SK-N-SH (cell line): ENCODE data around the gene ST6GALNAC3. TPM values are rescaled to one million over a fixed set of nuclear protein-coding genes. Genes with fewer than 3 reads are reported as not detected.

Source experiments
- CTCF ChIA-PET: fragments of 300-600, 350-600 bp; formaldehyde crosslinking; extraction: SDS; loops from one replicate; lab custom pipeline; 2021; lab: Yijun Ruan, JAX
- POLR2A ChIA-PET: fragments of 350-600 bp; sonication (Branson Sonifier 250); formaldehyde crosslinking; extraction: SDS; loops from one replicate; lab custom pipeline; 2020; ENCODE audit warnings: antibody characterized with exemption, inconsistent platforms; lab: Yijun Ruan, JAX
- DNase-seq: peaks from one replicate; pipeline ENCODE4 v3.0.0; 2012
- H2AFZ ChIP-seq: fragments of 200-600 bp; sonication (generic); 2 replicates; pipeline ENCODE4 v1.8.1; 2016; ENCODE audit warnings: antibody characterized with exemption, mild to moderate bottlenecking, low read depth
- H3F3A ChIP-seq: fragments of 200-600 bp; sonication (generic); replicated peaks from 2 replicates; pipeline ENCODE3; 2016; ENCODE audit warnings: antibody characterized with exemption, mild to moderate bottlenecking; ENCODE audit not compliant: insufficient read depth
- H3K27ac ChIP-seq, 2 experiments: fragments of 200-500 bp in 1 of 2; fragments of 200-600 bp in 1 of 2; sonication (Bioruptor generic) in 1 of 2; sonication (generic), shearing (Covaris generic) in 1 of 2; 2 replicates each; pipeline versions ENCODE4 v1.5.1 to v1.6.1; 2014 to 2016; ENCODE audit warnings: low read depth in 2 of 2, inconsistent platforms in 1 of 2, low read length in 1 of 2, mild to moderate bottlenecking in 1 of 2, mixed read lengths in 1 of 2
- H3K27me3 ChIP-seq: fragments of 200-600 bp; sonication (generic), shearing (Covaris generic); 2 replicates; pipeline ENCODE4 v1.6.1; 2016; ENCODE audit warnings: mixed run types; ENCODE audit not compliant: insufficient read depth
- H3K36me3 ChIP-seq, 2 experiments: fragments of 200-500 bp in 1 of 2; fragments of 200-600 bp in 1 of 2; sonication (Bioruptor generic) in 1 of 2; sonication (generic) in 1 of 2; replicated peaks in 1 of 2; 2 replicates each; pipeline versions ENCODE3 to v1.5.1; 2014 to 2016; ENCODE audit warnings: low read length in 1 of 2, mild to moderate bottlenecking in 1 of 2; ENCODE audit not compliant: insufficient read depth in 2 of 2, control insufficient read depth in 1 of 2
- H3K4me1 ChIP-seq, 2 experiments: fragments of 200-500 bp in 1 of 2; fragments of 200-600 bp in 1 of 2; sonication (Bioruptor generic) in 1 of 2; sonication (generic), shearing (Covaris generic) in 1 of 2; 2 replicates each; pipeline versions ENCODE4 v1.5.1 to v1.6.1; 2014 to 2016; ENCODE audit warnings: low read depth in 1 of 2, low read length in 1 of 2, mixed run types in 1 of 2; ENCODE audit not compliant: insufficient read depth in 2 of 2, control insufficient read depth in 1 of 2
- H3K4me2 ChIP-seq: fragments of 200-600 bp; sonication (generic), shearing (Covaris generic); 2 replicates; pipeline ENCODE4 v1.6.1; 2017; ENCODE audit warnings: mixed run types
- H3K4me3 ChIP-seq, 2 experiments: fragments of 200-500 bp in 1 of 2; fragments of 200-600 bp in 1 of 2; sonication (Bioruptor generic) in 1 of 2; sonication (generic), shearing (Covaris generic) in 1 of 2; 2 replicates each; pipeline versions ENCODE4 v1.5.1 to v1.8.1; 2014 to 2016; ENCODE audit warnings: low read depth in 2 of 2, inconsistent platforms in 1 of 2, low read length in 1 of 2, mild to moderate bottlenecking in 1 of 2, mixed read lengths in 1 of 2, moderate library complexity in 1 of 2
- H3K79me2 ChIP-seq: fragments of 200-600 bp; sonication (generic); 2 replicates; pipeline ENCODE4 v1.8.1; 2017; ENCODE audit warnings: mild to moderate bottlenecking; ENCODE audit not compliant: insufficient read depth
- H3K9ac ChIP-seq: fragments of 200-600 bp; sonication (generic); 2 replicates; pipeline ENCODE4 v1.6.1; 2017; ENCODE audit warnings: mixed run types
- H3K9me2 ChIP-seq: fragments of 200-600 bp; sonication (generic); 2 replicates; pipeline ENCODE4 v1.6.1; 2017; ENCODE audit warnings: mixed run types
- H3K9me3 ChIP-seq: fragments of 200-600 bp; sonication (generic); 2 replicates; pipeline ENCODE4 v1.6.1; 2017; ENCODE audit warnings: mixed run types, mild to moderate bottlenecking, moderate library complexity
- H4K20me1 ChIP-seq: fragments of 200-600 bp; sonication (generic); 2 replicates; pipeline ENCODE4 v1.6.1; 2017; ENCODE audit warnings: mild to moderate bottlenecking, mixed run types; ENCODE audit not compliant: insufficient read depth
- ELF1 ChIP-seq: IDR thresholded peaks from 2 replicates; pipeline ENCODE4 v1.4.0; 2012
- FOSL2 ChIP-seq: IDR thresholded peaks from 2 replicates; pipeline ENCODE4 v1.4.0; 2012; ENCODE audit warnings: low read depth, mild to moderate bottlenecking, moderate library complexity, borderline replicate concordance
- JUND ChIP-seq: IDR thresholded peaks from 2 replicates; pipeline ENCODE4 v1.4.0; 2012
- MAX ChIP-seq: IDR thresholded peaks from 2 replicates; pipeline ENCODE4 v1.4.0; 2012; ENCODE audit warnings: low read depth
- MEF2A ChIP-seq: IDR thresholded peaks from 2 replicates; pipeline ENCODE4 v1.4.0; 2012; ENCODE audit warnings: low read depth, borderline replicate concordance
- NRF1 ChIP-seq: IDR thresholded peaks from 2 replicates; pipeline ENCODE4 v1.6.1; 2012; ENCODE audit warnings: low read depth, mild to moderate bottlenecking, low read length
- PBX3 ChIP-seq: IDR thresholded peaks from 2 replicates; pipeline ENCODE4; 2012
- POLR2AphosphoS5 ChIP-seq: IDR thresholded peaks from 2 replicates; pipeline ENCODE4 v1.6.1; 2012; ENCODE audit warnings: low read depth, low read length
- RAD21 ChIP-seq: IDR thresholded peaks from 2 replicates; pipeline ENCODE4 v1.6.1; 2012; ENCODE audit warnings: mild to moderate bottlenecking, low read length
- RFX5 ChIP-seq: IDR thresholded peaks from 2 replicates; pipeline ENCODE4 v1.6.1; 2012; ENCODE audit warnings: mild to moderate bottlenecking, improper control_type of control experiment, low read length
- WGBS: methylation state at CpG from one replicate; pipeline ENCODE4 v1.1.6; 2017; ENCODE audit warnings: low lambda C conversion rate; 5-methylcytosine and 5-hydroxymethylcytosine counted together
- polyA plus RNA-seq, 3 experiments: library from polyadenylated mRNA; depleted of rRNA; stranded (reverse); fragments of >200 nt; gene quantifications; 2 replicates each; pipeline ENCODE4 v1.2.3, GENCODE V29; 2012
- TF ChIP-seq, protein P1 (sequence below): fragments of 150-350 bp; IDR thresholded peaks from 2 replicates; pipeline ENCODE4 v1.6.1; 2016; ENCODE audit warnings: mild to moderate bottlenecking, low read depth, low read length
- TF ChIP-seq, protein P2 (sequence below): IDR thresholded peaks from 2 replicates; pipeline ENCODE4 v1.4.0; 2012; ENCODE audit warnings: low read depth, borderline replicate concordance

Gene ST6GALNAC3
- polyA plus RNA-seq, 1 of the 3 experiments (the other 2 are of a cell fraction): 8.1 TPM

GRCh38 chr1:76287917-76288316 is 213.4 kb downstream of the ST6GALNAC3 start:
- H3K4me2 ChIP-seq: no peak overlapping the region
- 86% methylated on average over 2 of the region's 2 CpGs for WGBS
- H4K20me1 ChIP-seq: no peaks in the 10 kb centered on the region
- TF ChIP-seq PBX3: no peak
- TF ChIP-seq, protein P1, sequence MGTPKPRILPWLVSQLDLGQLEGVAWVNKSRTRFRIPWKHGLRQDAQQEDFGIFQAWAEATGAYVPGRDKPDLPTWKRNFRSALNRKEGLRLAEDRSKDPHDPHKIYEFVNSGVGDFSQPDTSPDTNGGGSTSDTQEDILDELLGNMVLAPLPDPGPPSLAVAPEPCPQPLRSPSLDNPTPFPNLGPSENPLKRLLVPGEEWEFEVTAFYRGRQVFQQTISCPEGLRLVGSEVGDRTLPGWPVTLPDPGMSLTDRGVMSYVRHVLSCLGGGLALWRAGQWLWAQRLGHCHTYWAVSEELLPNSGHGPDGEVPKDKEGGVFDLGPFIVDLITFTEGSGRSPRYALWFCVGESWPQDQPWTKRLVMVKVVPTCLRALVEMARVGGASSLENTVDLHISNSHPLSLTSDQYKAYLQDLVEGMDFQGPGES: no peak
- TF ChIP-seq, protein P2, sequence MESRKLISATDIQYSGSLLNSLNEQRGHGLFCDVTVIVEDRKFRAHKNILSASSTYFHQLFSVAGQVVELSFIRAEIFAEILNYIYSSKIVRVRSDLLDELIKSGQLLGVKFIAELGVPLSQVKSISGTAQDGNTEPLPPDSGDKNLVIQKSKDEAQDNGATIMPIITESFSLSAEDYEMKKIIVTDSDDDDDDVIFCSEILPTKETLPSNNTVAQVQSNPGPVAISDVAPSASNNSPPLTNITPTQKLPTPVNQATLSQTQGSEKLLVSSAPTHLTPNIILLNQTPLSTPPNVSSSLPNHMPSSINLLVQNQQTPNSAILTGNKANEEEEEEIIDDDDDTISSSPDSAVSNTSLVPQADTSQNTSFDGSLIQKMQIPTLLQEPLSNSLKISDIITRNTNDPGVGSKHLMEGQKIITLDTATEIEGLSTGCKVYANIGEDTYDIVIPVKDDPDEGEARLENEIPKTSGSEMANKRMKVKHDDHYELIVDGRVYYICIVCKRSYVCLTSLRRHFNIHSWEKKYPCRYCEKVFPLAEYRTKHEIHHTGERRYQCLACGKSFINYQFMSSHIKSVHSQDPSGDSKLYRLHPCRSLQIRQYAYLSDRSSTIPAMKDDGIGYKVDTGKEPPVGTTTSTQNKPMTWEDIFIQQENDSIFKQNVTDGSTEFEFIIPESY: no peak
- no peak for TF ChIP-seq RFX5
- TF ChIP-seq NRF1: no peak
- TF ChIP-seq RAD21: no peak
- TF ChIP-seq MEF2A: no peak
- TF ChIP-seq FOSL2: no peak
- TF ChIP-seq ELF1: no peak
- TF ChIP-seq POLR2AphosphoS5: no peak
- no peak for TF ChIP-seq MAX
- DNase-seq: no peak
- H3K9ac ChIP-seq: no peak overlapping the region
- no peaks in the 10 kb centered on the region for H3K27me3 ChIP-seq
- no peak overlapping the region for H3K27ac ChIP-seq
- ChIA-PET POLR2A (no interaction called here), CTCF (interaction anchor here (0.7 to 1.3 kb wide), 2 partner anchors 49 to 133 kb away, joined by 3 to 4 read pairs; no protein-coding TSS in a partner anchor)
- no peak overlapping the region for H3K4me3 ChIP-seq
- no peak overlapping the region for H2AFZ ChIP-seq
- H3K9me3 ChIP-seq: no peaks in the 10 kb centered on the region
- no peaks in the 10 kb centered on the region for H3F3A ChIP-seq
- no peaks in the 10 kb centered on the region for H3K36me3 ChIP-seq
- H3K9me2 ChIP-seq: no peaks in the 10 kb centered on the region
- peaks cover 0 to 26% of the 10 kb centered on the region in 2 experiments; a peak in 2 of 4 replicates for H3K4me1 ChIP-seq
- no peaks in the 10 kb centered on the region for H3K79me2 ChIP-seq

- Histone ChIP-seq H3K4me1 (peaks cover 0 to 26% of the 10 kb centered on the region in 2 experiments; a peak in 2 of 4 replicates), H3K36me3 (no peaks in the 10 kb centered on the region), H3K27ac (no peak overlapping the region), H3K9ac (no peak overlapping the region), H3K9me3 (no peaks in the 10 kb centered on the region), H3K4me2 (no peak overlapping the region), H3K79me2 (no peaks in the 10 kb centered on the region), H3F3A (no peaks in the 10 kb centered on the region), H4K20me1 (no peaks in the 10 kb centered on the region), H3K4me3 (no peak overlapping the region), H3K9me2 (no peaks in the 10 kb centered on the region), H2AFZ (no peak overlapping the region), H3K27me3 (no peaks in the 10 kb centered on the region)
- WGBS: 90% methylated on average over 5 of the region's 5 CpGs
- ChIA-PET POLR2A (no interaction called here), CTCF (interaction anchor here (0.6 to 1.1 kb wide), 3 partner anchors 13 to 25 kb away, joined by 3 read pairs; no protein-coding TSS in a partner anchor)
- no peak for DNase-seq
- TF ChIP-seq MEF2A (no peak), JUND (no peak)
These were observed 214.4 kb downstream of the ST6GALNAC3 start for GRCh38 chr1:76288758-76289483.
